Neural progenitor cell (in vitro differentiated cells): Measurements from ENCODE around the gene EPHB2.

Experiments
- CTCF ChIP-seq: fragments of 200-600 bp; sonication (generic); IDR thresholded peaks from 2 replicates; pipeline ENCODE4 v1.5.1; 2017; ENCODE audit warnings: antibody characterized with exemption, mild to moderate bottlenecking
- EZH2phosphoT487 ChIP-seq: fragments of 200-600 bp; sonication (generic); IDR thresholded peaks from 2 replicates; pipeline ENCODE4 v1.6.1; 2017; ENCODE audit warnings: antibody characterized with exemption

- no peak for TF ChIP-seq CTCF
- no peak for TF ChIP-seq EZH2phosphoT487
These were observed 89.3 kb downstream of the EPHB2 start for GRCh38 chr1:22799971-22800370.
